HCT116 (cell line): ENCODE data around the gene LYRM7. TPM values are rescaled to one million over a fixed set of nuclear protein-coding genes. Genes with fewer than 3 reads are reported as not detected.
"Not testable (repeated sequence)": the region's sequence is repeated elsewhere in the genome, so short reads cannot be mapped to it uniquely, and the experiment has no call there.

Experiments
- ATAC-seq: fragments of 200-7000 bp; cut with Tn5 transposase; 2 replicates; pipeline ENCODE4 v1.9.1; 2020; ENCODE audit warnings: mild to moderate bottlenecking, moderate library complexity
- BruUV-seq: library from RNA; stranded (reverse); fragments of 400-500 nt; replicated peaks from 2 replicates; lab custom pipeline; 2021; lab: Mats Ljungman, UMichigan
- CTCF ChIA-PET: fragments of 300-600 bp; sonication (Branson Sonifier 250); formaldehyde crosslinking; loops from one replicate; lab custom pipeline; 2021; ENCODE audit warnings: antibody characterized with exemption; lab: Charles Lee
- POLR2A ChIA-PET: fragments of 300-600, 350-600 bp; sonication (Branson Sonifier 250); formaldehyde crosslinking; loops from one replicate; lab custom pipeline; 2021; ENCODE audit warnings: antibody characterized with exemption; lab: Charles Lee
- RAD21 ChIA-PET, 2 experiments: fragments of 300-600 bp; sonication (Branson Sonifier 250); formaldehyde crosslinking; loops; one replicate each; lab custom pipeline; 2023; ENCODE audit warnings: low total read pairs in 2 of 2; ENCODE audit not compliant: uncharacterized antibody in 2 of 2, unreplicated experiment in 2 of 2, low non-redundant PET in 1 of 2; lab: Charles Lee
- DNase-seq: peaks from one replicate; pipeline ENCODE4 v3.0.0-alpha.2; 2010; ENCODE audit warnings: low read depth, low spot score
- H2AFZ ChIP-seq: fragments of 200-600 bp; shearing (Covaris generic), sonication (generic); 2 replicates; pipeline ENCODE4 v1.6.1; 2017; ENCODE audit warnings: low read depth, mixed run types, mixed read lengths, antibody characterized with exemption, low read length; ENCODE audit not compliant: poor library complexity, severe bottlenecking
- H3K27ac ChIP-seq: 2 replicates; pipeline ENCODE4 v1.5.1; 2012; ENCODE audit warnings: low read depth, low read length
- H3K27me3 ChIP-seq: fragments of 200-600 bp; sonication (generic); 2 replicates; pipeline ENCODE4 v1.6.1; 2016; ENCODE audit warnings: mixed run types, low read length, mixed read lengths; ENCODE audit not compliant: insufficient read depth
- H3K36me3 ChIP-seq, 2 experiments: fragments of 200-500 bp in 1 of 2; fragments of 200-600 bp in 1 of 2; sonication (Bioruptor generic) in 1 of 2; sonication (generic) in 1 of 2; 2 replicates each; pipeline versions ENCODE4 v1.5.1 to v1.6.1; 2014 to 2016; ENCODE audit warnings: low read length in 2 of 2, inconsistent platforms in 1 of 2, mixed read lengths in 1 of 2, mixed run types in 1 of 2; ENCODE audit not compliant: insufficient read depth in 2 of 2, control insufficient read depth in 1 of 2
- H3K4me1 ChIP-seq, 2 experiments: fragments of 200-600 bp in 1 of 2; sonication (generic) in 1 of 2; 2 replicates each; pipeline versions ENCODE4 v1.5.1 to v1.6.1; 2012 to 2017; ENCODE audit warnings: low read length in 2 of 2, inconsistent platforms in 1 of 2, mild to moderate bottlenecking in 1 of 2, mixed read lengths in 1 of 2, mixed run types in 1 of 2, moderate library complexity in 1 of 2; ENCODE audit not compliant: insufficient read depth in 2 of 2, control insufficient read depth in 1 of 2
- H3K4me2 ChIP-seq: fragments of 200-600 bp; sonication (generic); 2 replicates; pipeline ENCODE4 v1.6.1; 2017; ENCODE audit warnings: mixed run types, low read length, mixed read lengths
- H3K4me3 ChIP-seq, 2 experiments: fragments of 200-600 bp in 1 of 2; sonication (generic) in 1 of 2; replicated peaks in 1 of 2; 2 replicates each; pipeline ENCODE4 v1.5.1; 2011 to 2016; ENCODE audit warnings: low read length in 2 of 2, control low read depth in 1 of 2, low read depth in 1 of 2, mild to moderate bottlenecking in 1 of 2, mixed read lengths in 1 of 2, mixed run types in 1 of 2
- H3K79me2 ChIP-seq: fragments of 200-600 bp; sonication (generic); 2 replicates; pipeline ENCODE4 v1.6.1; 2017; ENCODE audit warnings: mild to moderate bottlenecking, mixed run types, low read length, moderate library complexity, mixed read lengths; ENCODE audit not compliant: insufficient read depth
- H3K9ac ChIP-seq: fragments of 200-600 bp; sonication (generic); 2 replicates; pipeline ENCODE4 v1.6.1; 2016; ENCODE audit warnings: low read length, mixed read lengths
- H3K9me2 ChIP-seq: fragments of 200-600 bp; sonication (generic), shearing (Covaris generic); 2 replicates; pipeline ENCODE4 v1.6.1; 2017; ENCODE audit warnings: mixed run types, mild to moderate bottlenecking, moderate library complexity; ENCODE audit not compliant: insufficient read depth
- H3K9me3 ChIP-seq, 2 experiments: fragments of 200-500 bp in 1 of 2; fragments of 200-600 bp in 1 of 2; sonication (Bioruptor generic) in 1 of 2; sonication (generic) in 1 of 2; 2 replicates each; pipeline ENCODE4 v1.6.1; 2014 to 2017; ENCODE audit warnings: low read length in 2 of 2, mixed read lengths in 2 of 2, inconsistent platforms in 1 of 2, low read depth in 1 of 2, mild to moderate bottlenecking in 1 of 2, mixed run types in 1 of 2, moderate library complexity in 1 of 2; ENCODE audit not compliant: control insufficient read depth in 1 of 2, insufficient read depth in 1 of 2
- H4K20me1 ChIP-seq: fragments of 200-600 bp; sonication (generic), shearing (Covaris generic); 2 replicates; pipeline ENCODE4 v1.6.1; 2017; ENCODE audit warnings: mixed run types, mild to moderate bottlenecking, moderate library complexity; ENCODE audit not compliant: insufficient read depth
- CBX3 ChIP-seq: IDR thresholded peaks from 2 replicates; pipeline ENCODE4 v1.6.1; 2012; ENCODE audit warnings: low read depth
- CEBPB ChIP-seq: IDR thresholded peaks from 2 replicates; pipeline ENCODE4 v1.6.1; 2012; ENCODE audit warnings: low read depth
- ELF1 ChIP-seq: IDR thresholded peaks from 2 replicates; pipeline ENCODE4 v1.6.1; 2012; ENCODE audit warnings: low read depth, borderline replicate concordance
- EZH2phosphoT487 ChIP-seq: fragments of 200-600 bp; IDR thresholded peaks from 2 replicates; pipeline ENCODE4 v1.6.1; 2018; ENCODE audit warnings: antibody characterized with exemption, borderline replicate concordance
- POLR2AphosphoS5 ChIP-seq: IDR thresholded peaks from 2 replicates; pipeline ENCODE4 v1.6.1; 2011; ENCODE audit warnings: mild to moderate bottlenecking, low read depth, low read length, moderate library complexity
- SP1 ChIP-seq: IDR thresholded peaks from 2 replicates; pipeline ENCODE4 v1.6.1; 2012; ENCODE audit warnings: low read depth
- YY1 ChIP-seq: IDR thresholded peaks from 2 replicates; pipeline ENCODE4 v1.6.1; 2011; ENCODE audit warnings: low read length, low read depth, moderate library complexity, mild to moderate bottlenecking; ENCODE audit not compliant: insufficient replicate concordance; ENCODE audit errors: extremely low read depth
- ZNF274 ChIP-seq: fragments of 200-500 bp; sonication (Bioruptor generic); IDR thresholded peaks from 2 replicates; pipeline ENCODE4 v1.6.1; 2014; ENCODE audit warnings: mild to moderate bottlenecking, low read depth, low read length, inconsistent platforms
- intact Hi-C: fragments of 100-400 bp; cut with micrococcal nuclease; formaldehyde crosslinking; loops from 2 replicates; pipeline ENCODE4 v1.10.0; 2022
- total RNA-seq: library from RNA; stranded (reverse); gene quantifications from one replicate; pipeline ENCODE4 v1.2.1, GENCODE V29; 2021; ENCODE audit not compliant: unreplicated experiment

Gene LYRM7
- total RNA-seq, 1 experiment from 2014 or later = 14.4 TPM

DNA sequence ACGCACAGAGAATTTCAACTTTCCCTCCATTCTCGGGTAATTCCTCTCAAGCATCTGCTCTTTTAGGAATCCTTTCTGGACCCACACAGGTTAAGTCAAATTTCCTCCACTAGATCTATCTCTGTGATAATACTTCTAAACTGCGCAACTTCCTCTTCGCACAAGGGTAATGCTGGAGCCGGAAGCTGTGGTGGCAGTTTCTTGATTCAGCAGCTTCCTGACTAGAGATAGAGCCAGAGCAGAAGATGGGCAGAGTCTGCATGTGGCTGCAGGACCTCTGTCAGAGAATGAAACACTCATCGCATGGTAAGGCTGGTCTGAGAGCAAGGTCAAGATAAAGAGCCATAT lies 82.1 kb downstream of the LYRM7 start:
- Histone ChIP-seq H4K20me1 (no peaks in the 10 kb centered on the region), H3K79me2 (no peaks in the 10 kb centered on the region), H3K4me3 (no peak overlapping the region), H3K36me3 (no peaks in the 10 kb centered on the region), H2AFZ (no peak overlapping the region), H3K4me1 (peaks cover 0 to 8% of the 10 kb centered on the region in 2 experiments; a peak in 1 of 4 replicates), H3K4me2 (no peak overlapping the region)
- RAD21 ChIA-PET = no interaction called here
- no peak for TF ChIP-seq POLR2AphosphoS5
- no peak for TF ChIP-seq CBX3
- no peak for TF ChIP-seq ELF1
- TF ChIP-seq YY1 = no peak
- TF ChIP-seq SP1 = no peak
- TF ChIP-seq CEBPB = no peak
- TF ChIP-seq ZNF274 = no peak
- TF ChIP-seq EZH2phosphoT487 = no peak
- TF ChIP-seq, all 23 proteins: peak for 0
- H3K9ac ChIP-seq = no peak overlapping the region
- no peaks in the 10 kb centered on the region for H3K9me2 ChIP-seq
- no TSS peak for BruUV-seq
- ATAC-seq (no peak), DNase-seq (no peak)
- ChIA-PET CTCF (no interaction called here), POLR2A (no interaction called here)
- no peak overlapping the region for H3K27ac ChIP-seq
- intact Hi-C loops = no loop called here
- no peaks in the 10 kb centered on the region for H3K9me3 ChIP-seq
- no peaks in the 10 kb centered on the region for H3K27me3 ChIP-seq

- intact Hi-C loops, H4K20me1 ChIP-seq, ATAC-seq, RAD21 ChIA-PET, H3K27ac ChIP-seq, H3K36me3 ChIP-seq, H3K79me2 ChIP-seq, H3K9me3 ChIP-seq, H3K27me3 ChIP-seq, H3K9ac ChIP-seq, H3K4me3 ChIP-seq, H2AFZ ChIP-seq, POLR2A ChIA-PET, CTCF ChIA-PET, DNase-seq, BruUV-seq, H3K4me2 ChIP-seq, H3K9me2 ChIP-seq: not testable (repeated sequence)
- H3K4me1 ChIP-seq = peaks cover 10 to 21% of the 10 kb centered on the region in 2 experiments
Measured at GRCh38 chr5:131254025-131254424, 83.3 kb downstream of the LYRM7 start.
